AG04449 (cell line): Measurements from ENCODE around the gene SDK1.

Experiments
- CTCF ChIA-PET: fragments of 350-600 bp; formaldehyde crosslinking; extraction: SDS; loops from one replicate; lab custom pipeline; 2021; ENCODE audit warnings: antibody characterized with exemption; lab: Yijun Ruan, JAX
- POLR2A ChIA-PET: fragments of 400-600, 350-600 bp; formaldehyde crosslinking; extraction: SDS; loops from one replicate; lab custom pipeline; 2020; ENCODE audit warnings: antibody characterized with exemption, inconsistent platforms; lab: Yijun Ruan, JAX
- DNase-seq: peaks from one replicate; pipeline ENCODE4 v3.0.0-alpha.2; 2010; ENCODE audit warnings: low read depth, low spot score
- H3K4me3 ChIP-seq: 2 replicates; pipeline ENCODE4 v1.5.1; 2011; ENCODE audit warnings: low read depth, mild to moderate bottlenecking, control low read depth, low read length
- TF ChIP-seq, protein P1 (sequence below): IDR thresholded peaks from one replicate; pipeline ENCODE4 v1.5.1; 2011; ENCODE audit warnings: mild to moderate bottlenecking, moderate library complexity, low read length, control low read depth, inconsistent platforms; ENCODE audit not compliant: insufficient read depth; ENCODE audit errors: missing control alignments

SDK1 gene

DNA sequence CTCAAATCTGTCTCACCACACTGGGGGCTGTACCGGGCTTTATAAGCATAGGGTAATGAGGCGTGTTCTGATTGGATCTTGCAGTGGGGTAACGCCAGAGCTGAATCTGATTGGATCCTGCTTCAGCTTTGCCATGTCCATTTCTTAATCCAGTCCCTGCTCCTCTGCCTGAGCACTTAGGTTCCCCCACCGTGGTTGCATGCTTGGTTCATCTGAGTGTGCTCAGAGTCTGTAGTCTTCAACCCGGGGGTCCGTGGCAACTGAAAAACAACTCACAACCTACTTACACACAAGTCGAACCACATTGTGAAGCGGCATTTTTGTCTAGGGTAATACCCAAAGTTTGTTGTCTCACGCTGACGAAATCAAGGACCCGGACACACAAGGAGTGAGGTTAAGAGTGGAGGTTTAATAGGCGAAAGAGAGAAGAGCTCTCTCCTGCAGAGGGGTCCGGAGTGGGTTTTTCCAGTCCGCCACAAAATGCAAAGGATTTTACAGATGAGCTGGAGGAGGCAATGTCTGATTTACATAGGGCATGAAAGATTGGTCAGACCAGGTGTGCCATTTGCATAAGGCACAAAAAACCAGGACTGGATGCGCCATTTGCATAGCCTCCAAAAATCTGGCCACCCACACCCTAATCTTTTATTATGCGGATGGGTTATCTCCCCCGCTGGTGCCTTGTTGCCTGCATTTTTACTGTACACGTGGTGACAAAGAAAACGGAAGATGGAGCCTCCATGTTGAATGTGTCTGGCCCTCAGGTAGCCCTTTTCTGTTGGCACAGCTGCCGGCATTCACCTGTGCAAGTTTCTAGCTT lies 739.3 kb downstream of the SDK1 start:
- TF ChIP-seq, protein P1, sequence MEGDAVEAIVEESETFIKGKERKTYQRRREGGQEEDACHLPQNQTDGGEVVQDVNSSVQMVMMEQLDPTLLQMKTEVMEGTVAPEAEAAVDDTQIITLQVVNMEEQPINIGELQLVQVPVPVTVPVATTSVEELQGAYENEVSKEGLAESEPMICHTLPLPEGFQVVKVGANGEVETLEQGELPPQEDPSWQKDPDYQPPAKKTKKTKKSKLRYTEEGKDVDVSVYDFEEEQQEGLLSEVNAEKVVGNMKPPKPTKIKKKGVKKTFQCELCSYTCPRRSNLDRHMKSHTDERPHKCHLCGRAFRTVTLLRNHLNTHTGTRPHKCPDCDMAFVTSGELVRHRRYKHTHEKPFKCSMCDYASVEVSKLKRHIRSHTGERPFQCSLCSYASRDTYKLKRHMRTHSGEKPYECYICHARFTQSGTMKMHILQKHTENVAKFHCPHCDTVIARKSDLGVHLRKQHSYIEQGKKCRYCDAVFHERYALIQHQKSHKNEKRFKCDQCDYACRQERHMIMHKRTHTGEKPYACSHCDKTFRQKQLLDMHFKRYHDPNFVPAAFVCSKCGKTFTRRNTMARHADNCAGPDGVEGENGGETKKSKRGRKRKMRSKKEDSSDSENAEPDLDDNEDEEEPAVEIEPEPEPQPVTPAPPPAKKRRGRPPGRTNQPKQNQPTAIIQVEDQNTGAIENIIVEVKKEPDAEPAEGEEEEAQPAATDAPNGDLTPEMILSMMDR = no peak
- ChIA-PET CTCF (no interaction called here), POLR2A (no interaction called here)
- no peak overlapping the region for H3K4me3 ChIP-seq
- DNase-seq = no peak

DNA sequence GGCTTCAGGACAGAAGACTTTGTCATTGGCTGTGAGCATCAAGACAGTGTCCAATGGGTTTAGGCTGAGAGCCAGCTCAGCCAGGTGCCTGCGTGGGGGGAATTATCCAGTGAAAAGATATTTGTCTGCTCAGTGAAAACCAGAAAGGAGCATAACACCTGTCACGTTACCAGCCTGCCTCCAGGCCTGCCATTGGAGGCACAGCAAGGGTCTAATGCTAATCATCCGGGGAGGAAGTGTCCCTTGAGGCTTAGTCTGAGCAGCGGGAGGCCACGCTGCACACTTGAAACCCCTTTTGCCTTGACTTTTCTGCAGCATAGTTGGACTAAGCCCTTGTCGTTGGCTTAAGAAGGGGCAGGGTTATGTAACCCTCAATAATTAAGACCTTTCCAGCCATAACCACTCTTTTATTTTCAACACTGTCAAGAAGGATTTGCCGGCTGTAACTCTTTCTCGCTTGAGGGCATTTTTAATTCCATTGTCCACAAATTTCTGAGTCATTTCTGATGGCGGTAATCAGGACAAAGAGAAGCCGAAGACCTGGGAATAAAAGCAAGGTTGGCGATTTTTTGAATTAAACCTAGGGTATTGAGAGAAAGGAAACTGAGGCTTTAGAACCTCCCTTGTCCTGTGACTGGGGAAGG lies 741.5 kb downstream of the SDK1 start:
- TF ChIP-seq, protein P1 = no peak
- no peak for DNase-seq
- no peak overlapping the region for H3K4me3 ChIP-seq
- ChIA-PET POLR2A (no interaction called here), CTCF (no interaction called here)

DNA sequence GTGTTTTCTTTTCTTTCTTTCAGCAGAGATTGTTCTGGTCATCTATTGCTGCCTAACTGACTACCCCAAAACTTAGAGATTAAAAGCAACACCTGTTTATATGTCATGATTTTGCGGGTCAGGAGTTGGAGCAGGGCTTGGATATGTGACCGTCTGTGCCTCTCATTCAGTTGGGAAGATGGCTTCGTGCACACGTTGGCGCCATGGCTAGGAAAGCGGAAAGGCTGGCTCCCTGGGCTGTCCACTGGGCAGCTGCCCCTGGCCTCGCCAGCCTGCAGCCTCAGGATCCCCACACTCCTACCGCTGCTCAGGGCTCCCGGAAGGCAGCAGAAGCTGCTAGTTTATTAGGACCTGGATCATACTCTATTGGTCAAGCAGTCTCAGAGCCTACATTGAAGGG lies 742.9 kb downstream of the SDK1 start:
- CTCF ChIA-PET = no interaction called here
- H3K4me3 ChIP-seq = no peak overlapping the region
- TF ChIP-seq, protein P1 = no peak
- DNase-seq = no peak
- POLR2A ChIA-PET = no interaction called here

DNA sequence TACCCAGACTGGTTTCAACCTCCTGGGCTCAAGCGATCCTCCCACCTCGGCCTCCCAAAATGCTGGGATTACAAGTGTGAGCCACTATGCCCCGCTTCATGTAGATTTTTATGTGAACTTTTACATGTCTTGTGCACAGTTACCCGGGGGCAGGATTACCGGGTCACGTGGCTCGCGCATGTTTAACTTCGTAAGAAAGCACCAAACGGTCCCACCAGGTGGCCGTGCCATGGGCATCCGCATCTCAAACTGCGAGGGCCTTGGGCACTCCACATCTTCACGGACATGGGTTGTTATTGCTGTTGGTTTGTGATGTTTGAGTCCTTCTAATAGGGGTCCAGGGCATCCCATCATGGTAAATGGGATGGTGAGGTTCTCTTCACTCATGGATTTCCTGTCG lies 744.4 kb downstream of the SDK1 start:
- TF ChIP-seq, protein P1 = no peak
- H3K4me3 ChIP-seq = no peak overlapping the region
- ChIA-PET CTCF (no interaction called here), POLR2A (no interaction called here)
- no peak for DNase-seq

DNA sequence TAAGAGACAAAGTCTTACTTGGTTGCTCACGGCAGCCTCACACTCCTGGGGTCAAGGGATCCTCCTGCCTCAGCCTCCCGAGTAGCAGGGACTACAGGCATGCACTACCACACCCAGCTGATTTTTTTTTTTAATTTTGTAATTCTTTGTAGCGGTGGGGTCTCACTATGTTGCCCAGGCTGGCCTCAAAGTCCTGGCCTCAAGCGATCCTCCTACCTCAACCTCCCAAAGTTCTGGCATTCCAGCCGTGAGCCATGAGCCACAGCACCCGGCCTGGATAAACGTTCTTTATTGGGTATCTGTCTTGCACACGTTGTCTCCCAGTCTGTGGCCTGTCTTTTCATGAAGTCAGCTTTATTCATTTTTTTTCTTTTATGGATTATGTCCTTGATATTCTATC lies 744.9 kb downstream of the SDK1 start:
- no peak for DNase-seq
- ChIA-PET CTCF (no interaction called here), POLR2A (no interaction called here)
- TF ChIP-seq, protein P1 = no peak
- H3K4me3 ChIP-seq = no peak overlapping the region

DNA sequence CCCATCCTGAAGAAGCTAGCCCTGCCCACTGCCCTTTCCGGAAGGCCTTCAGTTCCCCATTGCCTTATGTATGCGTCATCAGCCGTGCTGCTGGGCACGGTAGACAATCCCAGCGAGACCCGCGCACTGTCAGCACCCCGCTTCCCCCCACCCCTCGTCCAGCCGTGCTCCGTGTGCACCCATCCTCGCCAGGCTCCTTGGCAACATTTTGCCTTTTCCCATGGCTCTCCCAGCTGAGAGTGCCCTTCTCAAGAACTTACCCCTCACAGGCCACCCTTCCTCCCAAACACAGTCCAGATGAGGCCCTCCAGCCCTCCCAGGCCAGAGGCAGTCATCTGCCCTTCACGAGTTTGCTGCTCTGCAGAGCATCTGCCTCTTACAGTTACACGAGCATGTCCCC lies 747.3 kb downstream of the SDK1 start:
- ChIA-PET CTCF (no interaction called here), POLR2A (no interaction called here)
- TF ChIP-seq, protein P1 = no peak
- H3K4me3 ChIP-seq = no peak overlapping the region
- no peak for DNase-seq
